SIG-M5 (cell line): Measurements from ENCODE around the gene COX7A2L.
"Not testable (repeated sequence)": the region's sequence is repeated elsewhere in the genome, so short reads cannot be mapped to it uniquely, and the experiment has no call there.

ENCODE experiments used
- DNase-seq: peaks from one replicate; lab custom pipeline; 2025; lab: John Stamatoyannopoulos, UW

Gene COX7A2L

GRCh38 chr2:42360890-42361727 is at the start of gene COX7A2L:
COX7A2L (minus strand) TSS chr2:42361217; CDS start chr2:42361161, 56 bp downstream.
- DNase-seq: peak; percentile 70

GRCh38 chr2:42408009-42408408 is 47.0 kb upstream of the COX7A2L start:
- DNase-seq: no peak

GRCh38 chr2:42407476-42407875 is 46.5 kb upstream of the COX7A2L start:
- no peak for DNase-seq

GRCh38 chr2:42404676-42405075 is 43.7 kb upstream of the COX7A2L start:
- no peak for DNase-seq

GRCh38 chr2:42401773-42402172 is 40.8 kb upstream of the COX7A2L start:
- DNase-seq: no peak

- not testable (repeated sequence) for DNase-seq
Observed at GRCh38 chr2:42398052-42398451, 37.0 kb upstream of the COX7A2L start.

GRCh38 chr2:42393320-42393719 is 32.3 kb upstream of the COX7A2L start:
- DNase-seq: not testable (repeated sequence)

GRCh38 chr2:42392191-42392590 is 31.2 kb upstream of the COX7A2L start:
- DNase-seq: no peak

GRCh38 chr2:42390401-42390969 is 29.5 kb upstream of the COX7A2L start:
- no peak for DNase-seq

- DNase-seq: no peak
Observed at GRCh38 chr2:42386682-42387081, 25.7 kb upstream of the COX7A2L start.

GRCh38 chr2:42385225-42385624 is 24.2 kb upstream of the COX7A2L start:
- no peak for DNase-seq

- no peak for DNase-seq
Observed at GRCh38 chr2:42383855-42384530, 23.0 kb upstream of the COX7A2L start.

GRCh38 chr2:42382144-42382543 is 21.1 kb upstream of the COX7A2L start:
- DNase-seq: no peak

- DNase-seq: not testable (repeated sequence)
Observed at GRCh38 chr2:42380026-42380425, 19.0 kb upstream of the COX7A2L start.

GRCh38 chr2:42378415-42378814 is 17.4 kb upstream of the COX7A2L start:
- no peak for DNase-seq

- DNase-seq: no peak
Observed at GRCh38 chr2:42376758-42377157, 15.7 kb upstream of the COX7A2L start.

- no peak for DNase-seq
Observed at GRCh38 chr2:42372474-42373200, 11.6 kb upstream of the COX7A2L start.

- DNase-seq: no peak
Observed at GRCh38 chr2:42371611-42372473, 10.8 kb upstream of the COX7A2L start.

GRCh38 chr2:42369532-42370229 is 8.7 kb upstream of the COX7A2L start:
- DNase-seq: no peak

- DNase-seq: no peak
Observed at GRCh38 chr2:42368817-42369531, 8.0 kb upstream of the COX7A2L start.
